H1 (cell line): Measurements from ENCODE around the gene PARD6B. TPM values are rescaled to one million over a fixed set of nuclear protein-coding genes. Genes with fewer than 3 reads are reported as not detected.
A peak's percentile ranks its signal among the peaks of the same experiment; 100 is the strongest.

Experiments
- CTCF ChIA-PET: fragments of 300-600 bp; sonication (Branson Sonifier 250); formaldehyde crosslinking; loops from one replicate; lab custom pipeline; 2021; ENCODE audit not compliant: partially characterized antibody; lab: Charles Lee
- POLR2A ChIA-PET: fragments of 300-600 bp; sonication (Branson Sonifier 250); formaldehyde crosslinking; loops from one replicate; lab custom pipeline; 2021; ENCODE audit warnings: inconsistent platforms; ENCODE audit not compliant: partially characterized antibody; lab: Charles Lee
- DNase-seq, 2 experiments: peaks; one replicate each; pipeline versions ENCODE4 v3.0.0 to v3.0.0-alpha.2; 2010 to 2022; ENCODE audit warnings: low spot score in 2 of 2, low read depth in 1 of 2, mixed read lengths in 1 of 2
- FAIRE-seq: peaks from 2 replicates; lab custom pipeline; 2011; peaks lifted over from hg19 to GRCh38; lab: Jason Lieb, UNC
- H2AFZ ChIP-seq: 2 replicates; pipeline ENCODE4 v1.8.1; 2012; ENCODE audit warnings: low read length, inconsistent platforms
- H2AK5ac ChIP-seq: 2 replicates; pipeline ENCODE4 v1.6.1; 2013; ENCODE audit warnings: low read depth, low read length
- H2BK120ac ChIP-seq: replicated peaks from 2 replicates; pipeline ENCODE3; 2013; ENCODE audit warnings: low read depth, low read length, inconsistent platforms
- H2BK12ac ChIP-seq: 2 replicates; pipeline ENCODE4 v1.6.1; 2013; ENCODE audit warnings: low read depth, low read length
- H2BK15ac ChIP-seq: 2 replicates; pipeline ENCODE4 v1.6.1; 2013; ENCODE audit warnings: low read length
- H2BK20ac ChIP-seq: 2 replicates; pipeline ENCODE4 v1.6.1; 2013; ENCODE audit warnings: low read length
- H2BK5ac ChIP-seq: 2 replicates; pipeline ENCODE4 v1.6.1; 2013; ENCODE audit warnings: low read depth, low read length
- H3K14ac ChIP-seq: 2 replicates; pipeline ENCODE4 v1.6.1; 2013; ENCODE audit warnings: inconsistent platforms; ENCODE audit not compliant: insufficient read length
- H3K18ac ChIP-seq: 2 replicates; pipeline ENCODE4 v1.6.1; 2013; ENCODE audit warnings: low read length; ENCODE audit errors: extremely low read depth
- H3K23ac ChIP-seq: 2 replicates; pipeline ENCODE4 v1.6.1; 2013; ENCODE audit warnings: inconsistent platforms; ENCODE audit not compliant: insufficient read length
- H3K23me2 ChIP-seq: 2 replicates; pipeline ENCODE4 v1.6.1; 2013; ENCODE audit warnings: low read depth, low read length
- H3K27ac ChIP-seq: 2 replicates; pipeline ENCODE4 v1.6.1; 2011; ENCODE audit warnings: low read depth, low read length, inconsistent platforms
- H3K27me3 ChIP-seq, 4 experiments: replicated peaks in 1 of 4; 1 replicate in 1 of 4; 2 replicates in 3 of 4; pipeline versions ENCODE4 v1.6.1 to v1.8.1; 2011 to 2013; ENCODE audit warnings: low read length in 3 of 4, mild to moderate bottlenecking in 3 of 4, inconsistent platforms in 2 of 4, mixed read lengths in 2 of 4, moderate library complexity in 1 of 4; ENCODE audit not compliant: control insufficient read depth in 3 of 4, insufficient read depth in 3 of 4; ENCODE audit errors: extremely low read depth in 1 of 4
- H3K36me3 ChIP-seq, 4 experiments: 2 replicates each; pipeline versions ENCODE4 v1.6.1 to v1.8.1; 2011 to 2013; ENCODE audit warnings: mild to moderate bottlenecking in 4 of 4, low read length in 3 of 4, moderate library complexity in 2 of 4, control low read depth in 1 of 4, inconsistent platforms in 1 of 4; ENCODE audit not compliant: insufficient read depth in 4 of 4, control insufficient read depth in 2 of 4
- H3K4ac ChIP-seq: replicated peaks from 2 replicates; pipeline ENCODE3; 2013; ENCODE audit warnings: low read length, low read depth, mixed read lengths, inconsistent platforms; ENCODE audit not compliant: insufficient read length
- H3K4me1 ChIP-seq, 4 experiments: replicated peaks in 1 of 4; 1 replicate in 1 of 4; 2 replicates in 3 of 4; pipeline versions ENCODE4 v1.6.1 to v1.8.1; 2011 to 2013; ENCODE audit warnings: low read length in 3 of 4, inconsistent platforms in 2 of 4, mixed read lengths in 1 of 4; ENCODE audit not compliant: insufficient read depth in 4 of 4, control insufficient read depth in 3 of 4
- H3K4me2 ChIP-seq, 2 experiments: 2 replicates each; pipeline versions ENCODE4 v1.6.1 to v1.8.1; 2011 to 2013; ENCODE audit warnings: low read depth in 2 of 2, low read length in 2 of 2, control low read depth in 1 of 2, inconsistent platforms in 1 of 2, mild to moderate bottlenecking in 1 of 2; ENCODE audit not compliant: insufficient read depth in 1 of 2
- H3K4me3 ChIP-seq, 4 experiments: fragments of 200-600, 300-600 bp in 1 of 4; sonication (generic), shearing (Covaris generic), sonication (Bioruptor Twin) in 1 of 4; 2 replicates each; pipeline versions ENCODE4 v1.5.1 to v1.8.1; 2011 to 2016; ENCODE audit warnings: low read length in 4 of 4, low read depth in 3 of 4, control low read depth in 2 of 4, inconsistent platforms in 2 of 4, mild to moderate bottlenecking in 2 of 4, mixed read lengths in 1 of 4, moderate library complexity in 1 of 4; ENCODE audit not compliant: insufficient read depth in 2 of 4; ENCODE audit errors: extremely low read depth in 1 of 4
- H3K56ac ChIP-seq: replicated peaks from 2 replicates; pipeline ENCODE3; 2013; ENCODE audit warnings: low read depth, mild to moderate bottlenecking, mixed read lengths, low read length, inconsistent platforms; ENCODE audit not compliant: insufficient read length
- H3K79me1 ChIP-seq: 2 replicates; pipeline ENCODE4 v1.6.1; 2013; ENCODE audit warnings: low read depth, low read length, control low read depth
- H3K79me2 ChIP-seq, 2 experiments: 2 replicates each; pipeline versions ENCODE4 v1.6.1 to v1.8.1; 2012 to 2013; ENCODE audit warnings: low read length in 2 of 2, mild to moderate bottlenecking in 2 of 2, inconsistent platforms in 1 of 2; ENCODE audit not compliant: insufficient read depth in 2 of 2, control insufficient read depth in 1 of 2
- H3K9ac ChIP-seq, 4 experiments: replicated peaks in 1 of 4; 1 replicate in 1 of 4; 2 replicates in 3 of 4; pipeline versions ENCODE4 v1.6.1 to v1.8.1; 2011 to 2013; ENCODE audit warnings: low read depth in 3 of 4, low read length in 3 of 4, control low read depth in 2 of 4, mild to moderate bottlenecking in 2 of 4, moderate library complexity in 2 of 4, inconsistent platforms in 1 of 4; ENCODE audit errors: extremely low read depth in 1 of 4
- H3K9me3 ChIP-seq, 2 experiments: 2 replicates each; pipeline versions ENCODE4 v1.6.1 to v1.8.1; 2012 to 2013; ENCODE audit warnings: mild to moderate bottlenecking in 2 of 2, moderate library complexity in 2 of 2, control low read depth in 1 of 2, inconsistent platforms in 1 of 2, low read depth in 1 of 2, low read length in 1 of 2, mixed read lengths in 1 of 2; ENCODE audit not compliant: insufficient read depth in 2 of 2
- H4K20me1 ChIP-seq, 2 experiments: replicated peaks in 1 of 2; 2 replicates each; pipeline versions ENCODE3 to v1.8.1; 2011 to 2013; ENCODE audit warnings: inconsistent platforms in 2 of 2, low read length in 2 of 2, mild to moderate bottlenecking in 1 of 2; ENCODE audit not compliant: insufficient read depth in 2 of 2, control insufficient read depth in 1 of 2
- H4K5ac ChIP-seq: 2 replicates; pipeline ENCODE4 v1.6.1; 2013; ENCODE audit warnings: low read length, low read depth, mixed read lengths, inconsistent platforms; ENCODE audit not compliant: insufficient read length
- H4K8ac ChIP-seq: 2 replicates; pipeline ENCODE4 v1.8.0; 2013; ENCODE audit warnings: mild to moderate bottlenecking, moderate library complexity, low read length, inconsistent platforms; ENCODE audit not compliant: insufficient read depth; ENCODE audit errors: extremely low read depth
- H4K91ac ChIP-seq: replicated peaks from 2 replicates; pipeline ENCODE3; 2013; ENCODE audit warnings: low read length, mixed read lengths, inconsistent platforms; ENCODE audit not compliant: insufficient read length
- CREB1 ChIP-seq: IDR thresholded peaks from 2 replicates; pipeline ENCODE4 v1.6.1; 2012; ENCODE audit warnings: inconsistent platforms
- EGR1 ChIP-seq: IDR thresholded peaks from 2 replicates; pipeline ENCODE4 v1.6.1; 2011; ENCODE audit warnings: low read depth, low read length, borderline replicate concordance
- EZH2 ChIP-seq: fragments of 200-600 bp; sonication (generic); IDR thresholded peaks from 2 replicates; pipeline ENCODE4 v1.7.1; 2012; ENCODE audit warnings: low read depth, mild to moderate bottlenecking, moderate library complexity, low read length, inconsistent platforms; ENCODE audit not compliant: severe bottlenecking
- KDM1A ChIP-seq: fragments of 200-600, 300-600 bp; sonication (generic); IDR thresholded peaks from 2 replicates; pipeline ENCODE4 v1.7.1; 2016; ENCODE audit warnings: mild to moderate bottlenecking, low read length, borderline replicate concordance
- KDM5A ChIP-seq: fragments of 200-600 bp; IDR thresholded peaks from 2 replicates; pipeline ENCODE4 v1.7.1; 2012; ENCODE audit warnings: mild to moderate bottlenecking, low read length, inconsistent platforms, mixed read lengths
- MAFK ChIP-seq: IDR thresholded peaks from 2 replicates; pipeline ENCODE4 v1.6.1; 2012; ENCODE audit warnings: low read depth, mild to moderate bottlenecking, improper control_type of control experiment, low read length
- WGBS, 2 experiments: shearing (Covaris generic) in 1 of 2; methylation state at CpG; one replicate each; pipeline versions ENCODE4 v1.1.6 to v1.1.7; 2013 to 2015; ENCODE audit warnings: low lambda C conversion rate in 2 of 2, mixed read lengths in 2 of 2, inconsistent platforms in 1 of 2, low coverage in 1 of 2, missing lambda C conversion rate in 1 of 2; ENCODE audit not compliant: insufficient replicate concordance in 2 of 2, insufficient coverage in 1 of 2, insufficient read length in 1 of 2; ENCODE audit errors: extremely low coverage in 1 of 2, missing lambda C conversion rate in 1 of 2; 5-methylcytosine and 5-hydroxymethylcytosine counted together
- polyA plus RNA-seq, 7 experiments: library from polyadenylated mRNA; depleted of rRNA in 3 of 7; stranded (reverse) in 5 of 7; unstranded in 2 of 7; fragments of >200 nt in 5 of 7; fragments of 200-250 nt in 2 of 7; gene quantifications; 1 replicate in 5 of 7; 2 replicates in 1 of 7; 4 replicates in 1 of 7; pipeline versions ENCODE4 v1.2.1 to v1.2.3, GENCODE V29; 2011 to 2013; ENCODE audit warnings: missing spikeins in 2 of 7, mixed read lengths in 2 of 7
- total RNA-seq: library from RNA; stranded (reverse); fragmentation: NEBNext Ultra II Directional; extraction: Animal tissue kit (Norgen Biotek cat#: 25700); gene quantifications from 2 replicates; pipeline ENCODE4 v1.2.1, GENCODE V29; 2021
- TF ChIP-seq, protein P1 (sequence below): IDR thresholded peaks from 2 replicates; pipeline ENCODE4 v1.6.1; 2012; ENCODE audit warnings: inconsistent platforms

The PARD6B gene
- total and polyA plus RNA-seq, 2 of the 8 experiments (the other 6 are each of a cell fraction or from before 2014, with no cell fraction given) = 5.2 to 34.1 TPM

DNA sequence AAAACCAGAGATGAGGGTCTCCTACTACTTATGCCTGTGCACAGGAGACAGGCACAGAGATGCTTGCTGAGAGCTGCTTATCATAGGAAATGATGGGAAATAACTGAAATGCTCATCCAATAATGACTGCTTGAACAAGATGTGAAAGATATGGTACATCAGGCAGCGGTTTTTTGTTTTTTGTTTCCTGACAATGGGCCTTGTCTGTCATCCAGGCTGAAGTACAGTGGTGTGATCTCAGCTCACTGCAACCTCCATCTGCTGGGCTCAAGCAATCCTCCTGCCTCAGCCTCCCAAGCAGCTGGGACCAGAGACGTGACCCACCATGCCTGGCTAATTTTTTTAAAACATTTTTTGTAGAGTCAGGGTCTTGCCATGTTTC lies 38.8 kb upstream of the PARD6B start:
- Histone ChIP-seq H4K20me1 (no peaks in the 10 kb centered on the region), H2BK12ac (peak overlapping the region; percentile 90), H3K14ac (no peak overlapping the region), H3K4me3 (peak overlapping the region in 2 of 4 experiments; percentile 38 to 64; a peak in 2 of 8 replicates), H3K9me3 (no peaks in the 10 kb centered on the region), H3K23ac (no peak overlapping the region), H4K8ac (no peak overlapping the region), H2BK5ac (peak overlapping the region; percentile 79; the same call in 1 of the 2 replicates), H2BK20ac (peak overlapping the region; percentile 100; the same call in 1 of the 2 replicates), H3K79me2 (no peaks in the 10 kb centered on the region; a peak in 1 of 4 replicates), H3K27ac (no peak overlapping the region), H3K23me2 (peaks cover 19% of the 10 kb centered on the region), H2AFZ (peak overlapping the region; percentile 25), H2AK5ac (0 out of 2 replicates have a peak overlapping the region, but pooled peaks have one; percentile 40), H3K4ac (no peak overlapping the region), H3K4me1 (peaks cover 16 to 24% (median 18%) of the 10 kb centered on the region in 4 experiments), H3K27me3 (0 out of 7 replicates have a peak, but pooled peaks cover 0 to 2% (median 0%) of the 10 kb centered on the region in 4 experiments), H3K4me2 (peak overlapping the region; percentile 85 to 93; a peak in 2 of 4 replicates), H4K91ac (peak overlapping the region; percentile 56), H3K79me1 (no peaks in the 10 kb centered on the region; the same call in 1 of the 2 replicates), H3K36me3 (no peaks in the 10 kb centered on the region), H3K18ac (peak overlapping the region; percentile 72), H2BK120ac (peak overlapping the region; percentile 80), H3K56ac (no peak overlapping the region), H4K5ac (no peak overlapping the region), H3K9ac (no peak overlapping the region), H2BK15ac (no peak overlapping the region)
- WGBS, 2 experiments = 85% methylated on average over 2 of the region's 2 CpGs; no CpG with 5 or more reads in 1 of the 2 experiments
- ChIA-PET POLR2A (no interaction called here), CTCF (interaction anchor here (0.7 to 2.2 kb wide), 10 partner anchors 17 to 100 kb away, joined by 3 to 9 read pairs (median 4); no protein-coding TSS in a partner anchor)
- FAIRE-seq = no peak
- DNase-seq = no peak
- TF ChIP-seq MAFK (no peak), KDM1A (no peak), CREB1 (no peak), KDM5A (no peak), EZH2 (no peak), EGR1 (no peak)
- TF ChIP-seq, protein P1, sequence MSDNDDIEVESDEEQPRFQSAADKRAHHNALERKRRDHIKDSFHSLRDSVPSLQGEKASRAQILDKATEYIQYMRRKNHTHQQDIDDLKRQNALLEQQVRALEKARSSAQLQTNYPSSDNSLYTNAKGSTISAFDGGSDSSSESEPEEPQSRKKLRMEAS = no peak
